Central memory CD8-positive, alpha-beta T cell (primary cell): ENCODE data around the gene HMGCS1.
"Not testable (repeated sequence)": the region's sequence is repeated elsewhere in the genome, so short reads cannot be mapped to it uniquely, and the experiment has no call there.

ENCODE experiments used
- ATAC-seq: fragments of 150-1000 bp; cut with Tn5 transposase; replicated peaks from 2 replicates; pipeline ENCODE4 v1.10.0; 2022; ENCODE audit warnings: mild to moderate bottlenecking, moderate FRiP score, moderate number of reproducible peaks; ENCODE audit not compliant: poor library complexity, severe bottlenecking; ENCODE audit errors: extremely low read depth
- DNase-seq, 2 donors: peaks; one replicate each; pipeline ENCODE4 v3.0.0; 2021; ENCODE audit warnings: low spot score in 2 of 2
- H3K27ac Mint-ChIP-seq: one replicate; pipeline ENCODE4 v1.8.0; 2022; ENCODE audit warnings: low read depth, mild to moderate bottlenecking, moderate library complexity, mixed read lengths
- H3K27me3 Mint-ChIP-seq: one replicate; pipeline ENCODE4 v1.8.0; 2022; ENCODE audit warnings: mixed read lengths
- H3K36me3 Mint-ChIP-seq: one replicate; pipeline ENCODE4 v1.8.0; 2022; ENCODE audit warnings: mild to moderate bottlenecking, moderate library complexity, mixed read lengths; ENCODE audit not compliant: insufficient read depth
- H3K4me1 Mint-ChIP-seq: one replicate; pipeline ENCODE4 v1.8.0; 2022; ENCODE audit warnings: mixed read lengths
- H3K4me3 Mint-ChIP-seq: one replicate; pipeline ENCODE4 v1.8.0; 2022; ENCODE audit warnings: mild to moderate bottlenecking, moderate library complexity, mixed read lengths
- H3K9me3 Mint-ChIP-seq: one replicate; pipeline ENCODE4 v1.8.0; 2022; ENCODE audit warnings: mixed read lengths

HMGCS1 gene

GRCh38 chr5:43288269-43288831 lies 24.9 kb downstream of the HMGCS1 start:
- ATAC-seq (no peak), DNase-seq (no peak)
- H3K27me3 Mint-ChIP-seq: no peaks in the 10 kb centered on the region
- H3K9me3 Mint-ChIP-seq: no peaks in the 10 kb centered on the region
- H3K36me3 Mint-ChIP-seq: peaks cover 23% of the 10 kb centered on the region
- H3K27ac Mint-ChIP-seq: no peak overlapping the region
- H3K4me1 Mint-ChIP-seq: no peaks in the 10 kb centered on the region
- no peak overlapping the region for H3K4me3 Mint-ChIP-seq

- Mint-ChIP-seq H3K27me3 (no peaks in the 10 kb centered on the region), H3K27ac (no peak overlapping the region), H3K36me3 (peaks cover 18% of the 10 kb centered on the region), H3K4me3 (no peak overlapping the region), H3K4me1 (no peaks in the 10 kb centered on the region), H3K9me3 (no peaks in the 10 kb centered on the region)
- no peak for DNase-seq
- ATAC-seq: no peak
Observed at GRCh38 chr5:43287493-43287892, 25.7 kb downstream of the HMGCS1 start.

GRCh38 chr5:43286623-43287022 lies 26.6 kb downstream of the HMGCS1 start:
- ATAC-seq (no peak), DNase-seq (no peak)
- Mint-ChIP-seq H3K4me3 (no peak overlapping the region), H3K9me3 (no peaks in the 10 kb centered on the region), H3K4me1 (no peaks in the 10 kb centered on the region), H3K36me3 (peaks cover 10% of the 10 kb centered on the region), H3K27me3 (no peaks in the 10 kb centered on the region), H3K27ac (no peak overlapping the region)

- DNase-seq (no peak), ATAC-seq (no peak)
- Mint-ChIP-seq H3K4me3 (no peak overlapping the region), H3K27me3 (no peaks in the 10 kb centered on the region), H3K4me1 (no peaks in the 10 kb centered on the region), H3K27ac (no peak overlapping the region), H3K9me3 (no peaks in the 10 kb centered on the region), H3K36me3 (peaks cover 1% of the 10 kb centered on the region)
Observed at GRCh38 chr5:43281840-43282658, 31.2 kb downstream of the HMGCS1 start.

- no peaks in the 10 kb centered on the region for H3K9me3 Mint-ChIP-seq
- H3K27ac Mint-ChIP-seq: no peak overlapping the region
- no peak overlapping the region for H3K4me3 Mint-ChIP-seq
- H3K27me3 Mint-ChIP-seq: no peaks in the 10 kb centered on the region
- DNase-seq (no peak), ATAC-seq (no peak)
- H3K36me3 Mint-ChIP-seq: no peaks in the 10 kb centered on the region
- no peaks in the 10 kb centered on the region for H3K4me1 Mint-ChIP-seq
Observed at GRCh38 chr5:43279548-43280274, 33.5 kb downstream of the HMGCS1 start.

- Mint-ChIP-seq H3K4me3 (no peak overlapping the region), H3K9me3 (no peaks in the 10 kb centered on the region), H3K27me3 (peaks cover 26% of the 10 kb centered on the region), H3K36me3 (no peaks in the 10 kb centered on the region), H3K4me1 (no peaks in the 10 kb centered on the region), H3K27ac (no peak overlapping the region)
- DNase-seq (no peak), ATAC-seq (no peak)
Observed at GRCh38 chr5:43275391-43275790, 37.8 kb downstream of the HMGCS1 start.

- ATAC-seq: no peak
- no peak overlapping the region for H3K27ac Mint-ChIP-seq
- no peaks in the 10 kb centered on the region for H3K4me1 Mint-ChIP-seq
- DNase-seq: no peak
- H3K9me3 Mint-ChIP-seq: no peaks in the 10 kb centered on the region
- H3K4me3 Mint-ChIP-seq: no peak overlapping the region
- H3K36me3 Mint-ChIP-seq: peaks cover 2% of the 10 kb centered on the region
- H3K27me3 Mint-ChIP-seq: peaks cover 34% of the 10 kb centered on the region
Observed at GRCh38 chr5:43274435-43275114, 38.6 kb downstream of the HMGCS1 start.

- Mint-ChIP-seq H3K36me3 (peaks cover 2% of the 10 kb centered on the region), H3K4me1 (no peaks in the 10 kb centered on the region), H3K4me3 (no peak overlapping the region), H3K9me3 (no peaks in the 10 kb centered on the region), H3K27ac (no peak overlapping the region), H3K27me3 (peaks cover 34% of the 10 kb centered on the region)
- ATAC-seq (no peak), DNase-seq (no peak)
Observed at GRCh38 chr5:43273552-43273951, 39.7 kb downstream of the HMGCS1 start.

- ATAC-seq: no peak
Observed at GRCh38 chr5:43270645-43271044, 42.6 kb downstream of the HMGCS1 start.

GRCh38 chr5:43268188-43268820 lies 44.9 kb downstream of the HMGCS1 start:
- peaks cover 2% of the 10 kb centered on the region for H3K36me3 Mint-ChIP-seq
- no peaks in the 10 kb centered on the region for H3K9me3 Mint-ChIP-seq
- H3K4me1 Mint-ChIP-seq: no peaks in the 10 kb centered on the region
- H3K4me3 Mint-ChIP-seq: no peak overlapping the region
- ATAC-seq: no peak
- H3K27me3 Mint-ChIP-seq: peaks cover 61% of the 10 kb centered on the region
- no peak for DNase-seq
- no peak overlapping the region for H3K27ac Mint-ChIP-seq

More at GRCh38 chr5:43270645-43271044, 42.6 kb downstream of the HMGCS1 start:
- no peak overlapping the region for H3K27ac Mint-ChIP-seq
- H3K4me1 Mint-ChIP-seq: no peaks in the 10 kb centered on the region
- peaks cover 46% of the 10 kb centered on the region for H3K27me3 Mint-ChIP-seq
- peaks cover 2% of the 10 kb centered on the region for H3K36me3 Mint-ChIP-seq
- no peak for DNase-seq
- no peak overlapping the region for H3K4me3 Mint-ChIP-seq
- H3K9me3 Mint-ChIP-seq: no peaks in the 10 kb centered on the region

GRCh38 chr5:43262269-43262668 lies 50.9 kb downstream of the HMGCS1 start:
- peaks cover 50% of the 10 kb centered on the region for H3K27me3 Mint-ChIP-seq
- ATAC-seq, H3K27ac Mint-ChIP-seq, H3K9me3 Mint-ChIP-seq, H3K4me3 Mint-ChIP-seq, H3K36me3 Mint-ChIP-seq, DNase-seq, H3K4me1 Mint-ChIP-seq: not testable (repeated sequence)

GRCh38 chr5:43258116-43258515 lies 55.1 kb downstream of the HMGCS1 start:
- Mint-ChIP-seq H3K27me3 (peaks cover 44% of the 10 kb centered on the region), H3K9me3 (no peaks in the 10 kb centered on the region), H3K36me3 (peaks cover 1% of the 10 kb centered on the region), H3K4me1 (no peaks in the 10 kb centered on the region), H3K27ac (no peak overlapping the region), H3K4me3 (no peak overlapping the region)
- no peak for DNase-seq
- no peak for ATAC-seq
